Fibroblast of the conjunctiva (primary cell): ENCODE data around the gene NPLOC4.

Experiments
- DNase-seq: peaks from one replicate; pipeline ENCODE4 v3.0.0-alpha.2; 2010; ENCODE audit warnings: low read depth

NPLOC4 gene

DNA sequence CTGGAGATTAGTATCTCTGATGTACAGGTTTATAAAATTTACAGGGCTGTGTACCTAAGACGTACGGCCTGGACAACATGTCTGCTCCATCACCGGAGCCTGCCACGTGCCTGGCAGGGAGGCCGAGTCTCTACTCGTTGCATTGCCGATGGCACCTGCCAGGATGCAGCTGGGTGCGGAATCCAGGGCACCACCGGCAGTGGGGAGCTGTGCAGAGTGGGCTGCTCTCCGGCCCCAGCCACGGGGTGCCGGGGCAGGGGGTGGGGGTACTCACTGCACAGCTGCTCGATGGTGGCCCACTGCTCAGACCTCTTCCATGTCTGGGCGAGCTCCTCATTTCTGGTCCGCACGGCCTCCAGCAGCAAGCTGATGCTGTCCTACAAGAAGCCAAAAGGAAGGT, 71.7 kb downstream of the NPLOC4 start:
- no peak for DNase-seq

DNA sequence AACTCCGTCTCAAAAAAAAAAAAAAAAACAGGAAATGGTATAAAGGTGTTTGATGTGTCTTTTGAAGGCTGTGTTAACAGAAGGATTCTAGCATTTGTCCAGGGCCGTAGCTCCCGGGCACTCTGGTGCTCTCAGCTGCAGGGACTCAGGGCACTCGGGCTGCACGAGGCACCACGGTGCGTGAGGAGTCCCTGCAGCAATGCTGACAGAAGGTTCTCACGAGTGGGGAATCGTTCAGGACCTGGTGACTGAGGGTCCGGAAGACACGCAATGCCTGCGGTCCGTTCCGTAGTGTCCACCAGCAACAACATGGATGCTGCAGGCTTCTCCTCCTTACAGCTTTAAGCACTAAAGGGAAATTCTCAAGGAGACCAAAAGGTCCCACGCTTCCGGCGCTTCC, 72.1 kb downstream of the NPLOC4 start:
- no peak for DNase-seq

DNA sequence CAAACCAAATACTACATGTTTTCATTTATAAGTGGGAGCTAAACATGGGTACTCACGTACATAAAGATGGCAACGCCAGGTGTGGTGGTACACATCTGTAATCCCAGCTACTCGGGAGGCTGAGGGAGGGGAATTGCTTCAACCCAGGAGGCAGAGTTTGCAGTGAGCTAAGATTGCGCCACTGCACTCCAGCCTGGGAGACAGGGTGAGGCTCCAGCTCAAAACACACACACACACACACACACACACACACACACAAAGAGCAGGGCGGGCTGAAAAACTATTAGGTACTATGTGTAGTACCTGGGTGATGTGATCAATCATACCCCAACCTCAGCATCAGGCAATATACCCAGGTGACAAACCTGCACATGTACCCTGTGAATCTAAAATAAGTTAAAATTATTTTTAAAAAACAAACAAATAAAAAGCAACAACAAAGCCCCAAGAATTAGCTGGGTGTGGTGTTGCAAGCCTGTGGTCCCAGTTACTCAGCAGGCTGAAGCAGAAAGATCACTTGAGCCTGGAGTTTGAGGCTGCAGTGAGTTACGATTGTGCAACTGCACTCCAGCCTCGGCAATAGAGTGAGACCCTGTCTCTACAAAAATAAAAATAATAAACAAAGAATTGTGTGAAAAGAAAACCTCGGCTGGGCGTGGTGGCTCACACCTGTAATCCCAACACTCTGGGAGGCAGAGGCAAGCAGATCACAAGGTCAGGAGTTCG, 72.9 kb downstream of the NPLOC4 start:
- DNase-seq: peak; percentile 73

DNA sequence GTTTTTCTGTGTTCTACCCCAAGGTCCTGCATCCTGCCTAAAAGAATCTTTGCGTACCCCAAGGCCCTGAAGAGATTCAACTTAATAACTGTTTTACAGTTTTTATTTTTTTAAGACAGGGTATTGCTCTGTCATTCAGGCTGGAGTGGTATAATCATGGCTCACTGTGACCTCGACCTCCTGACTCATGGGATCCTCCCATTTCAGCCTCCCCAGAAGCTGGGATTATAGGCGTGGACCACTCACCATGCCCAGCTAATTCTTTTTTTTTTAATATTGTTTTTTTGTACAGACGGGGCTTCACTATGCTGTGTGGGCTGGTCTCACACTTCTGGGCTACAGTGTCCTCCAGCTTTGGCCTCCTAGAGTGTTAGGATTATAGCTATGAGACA, 75.4 kb downstream of the NPLOC4 start:
- no peak for DNase-seq

DNA sequence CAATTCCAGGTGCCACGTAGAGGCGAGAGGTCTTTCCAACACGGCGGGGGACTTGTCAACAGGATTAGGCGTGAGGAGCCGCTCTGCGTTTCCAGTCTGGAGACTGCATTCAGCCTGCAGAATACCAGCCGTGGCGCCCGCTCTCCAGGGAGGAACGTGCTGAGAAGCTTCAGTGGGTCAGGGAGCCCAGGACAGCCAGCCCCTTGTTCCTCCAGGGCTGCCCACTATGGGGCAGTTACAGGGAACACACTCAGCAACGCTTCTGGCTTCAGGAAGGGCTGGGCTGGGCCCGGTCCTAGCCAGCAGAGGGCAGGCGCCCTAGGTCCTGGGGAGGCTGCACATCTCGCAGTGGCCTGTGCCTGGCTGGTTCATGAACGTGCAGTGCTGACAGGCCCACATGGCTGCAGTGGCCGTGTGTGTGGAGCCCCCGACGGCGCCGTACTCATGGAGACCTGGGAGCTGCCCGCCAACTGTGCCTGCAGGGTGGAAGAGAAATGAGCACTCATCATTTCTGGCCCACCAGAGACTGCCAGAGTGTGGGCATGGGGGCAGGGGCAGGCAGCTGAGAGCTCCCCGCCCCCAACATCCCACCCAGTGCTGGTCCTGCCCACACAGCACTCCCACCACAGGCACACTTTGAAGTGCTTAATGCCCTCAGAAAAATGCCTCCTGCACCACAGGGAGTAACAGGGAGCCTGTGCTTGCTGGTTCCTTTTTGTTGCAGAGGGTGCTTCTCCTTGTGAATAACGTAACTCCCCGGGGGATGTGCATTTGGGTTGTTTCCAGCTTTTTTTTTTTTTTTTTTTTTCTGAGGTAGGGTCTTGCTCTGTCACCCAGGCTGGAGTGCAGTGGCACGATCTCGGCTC, 77.7 kb downstream of the NPLOC4 start:
- DNase-seq: no peak

DNA sequence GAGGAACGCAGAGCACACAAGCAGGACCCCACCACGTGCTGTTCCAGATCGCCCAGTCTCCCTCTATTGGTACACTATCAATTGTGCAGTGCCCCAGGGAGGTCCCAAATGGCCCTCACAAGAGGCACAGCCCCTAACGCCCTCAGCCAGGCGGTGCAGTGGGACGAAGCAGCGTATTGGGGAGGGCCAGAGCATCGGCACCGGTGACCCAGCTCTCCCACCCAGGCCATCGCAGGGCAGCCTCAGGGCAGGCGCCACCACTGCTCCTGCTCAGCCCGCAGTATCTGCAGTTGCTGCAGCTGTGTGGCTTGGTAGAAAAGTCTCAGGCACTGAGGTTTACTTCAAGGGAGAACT, 78.8 kb downstream of the NPLOC4 start:
- DNase-seq: no peak

DNA sequence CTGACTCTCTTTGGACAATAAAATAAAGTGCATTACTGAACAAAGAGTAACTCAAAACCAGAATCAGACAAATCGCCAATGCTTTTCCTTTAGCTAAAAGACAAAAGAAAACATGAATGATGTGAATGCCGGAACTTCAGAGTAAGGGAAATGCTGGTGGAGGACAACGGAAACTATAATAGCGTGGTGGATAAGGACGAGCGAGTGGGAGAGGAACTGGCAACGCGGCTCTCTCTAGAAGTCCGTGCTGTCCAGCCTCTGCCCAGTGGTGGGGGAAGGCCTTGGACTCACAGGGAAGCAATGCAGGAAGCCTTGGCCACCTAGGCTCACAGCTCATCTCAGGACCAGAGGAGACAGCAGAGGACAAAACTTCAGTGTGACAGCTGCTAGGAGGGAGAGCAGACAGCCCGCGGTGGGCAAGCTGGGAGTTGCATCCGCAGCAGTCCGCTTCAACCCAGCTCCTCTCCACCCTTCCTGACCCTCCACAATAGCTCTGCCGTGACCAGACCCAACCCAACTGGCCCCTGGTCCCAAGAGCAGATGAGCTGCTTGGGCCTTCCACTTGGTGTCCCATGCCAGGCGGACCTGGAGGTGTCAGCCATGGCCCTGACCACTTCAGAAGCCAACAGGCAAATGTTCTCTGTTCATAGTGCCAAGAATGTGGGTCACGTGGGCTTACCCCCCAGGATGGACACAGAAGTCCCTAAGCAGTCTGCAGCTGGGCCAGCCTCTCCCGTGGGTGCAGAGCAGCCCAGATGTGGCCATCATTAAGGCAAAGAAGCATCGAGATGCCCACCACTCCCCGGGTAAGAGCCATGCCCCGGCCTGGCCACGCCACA, 79.4 kb downstream of the NPLOC4 start:
- no peak for DNase-seq

DNA sequence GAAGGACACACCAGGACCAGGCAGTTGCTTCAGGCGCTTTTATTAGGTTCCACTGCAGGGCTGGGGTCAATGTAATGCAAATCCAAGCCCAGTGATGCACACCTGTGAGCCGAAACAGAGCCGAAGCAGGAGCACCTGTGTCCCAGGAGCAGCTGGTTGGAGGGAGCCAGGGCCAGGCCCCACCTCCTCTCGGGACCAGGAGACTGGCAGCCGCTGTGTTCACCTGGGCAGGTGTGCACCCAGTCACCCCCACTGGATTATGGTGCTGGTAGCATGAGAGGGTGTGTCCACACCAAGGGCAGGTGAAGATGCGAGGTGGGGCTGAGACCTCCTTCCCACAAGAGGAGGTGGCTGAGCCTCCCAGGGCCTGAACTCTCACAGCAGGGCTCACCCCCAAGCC, 80.0 kb downstream of the NPLOC4 start:
- DNase-seq: no peak

DNA sequence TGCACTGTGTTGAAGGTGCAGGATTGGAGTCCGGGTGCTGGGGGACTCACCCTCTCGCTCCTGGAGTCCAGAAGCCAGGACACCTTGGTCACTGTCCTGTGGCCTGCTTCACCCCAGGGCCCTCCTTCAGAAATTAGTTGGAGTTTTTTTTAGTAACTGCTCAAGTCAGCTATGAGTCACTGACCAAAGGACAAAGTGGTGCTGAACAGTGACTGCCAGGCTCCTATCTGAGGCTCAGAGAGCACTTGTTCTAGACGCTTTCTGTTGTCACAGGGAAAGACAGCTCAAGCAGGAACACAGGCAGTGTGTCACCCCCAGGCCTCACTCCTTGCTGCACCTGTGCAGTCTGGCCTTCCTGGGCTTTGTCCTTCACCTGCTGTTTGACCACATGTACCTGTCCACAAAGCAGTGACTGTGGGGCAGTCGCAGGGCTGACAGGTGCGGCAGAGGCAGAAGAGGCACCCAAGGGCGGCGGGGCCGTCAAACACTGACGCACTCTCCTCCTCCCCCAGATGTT, 80.7 kb downstream of the NPLOC4 start:
- no peak for DNase-seq

DNA sequence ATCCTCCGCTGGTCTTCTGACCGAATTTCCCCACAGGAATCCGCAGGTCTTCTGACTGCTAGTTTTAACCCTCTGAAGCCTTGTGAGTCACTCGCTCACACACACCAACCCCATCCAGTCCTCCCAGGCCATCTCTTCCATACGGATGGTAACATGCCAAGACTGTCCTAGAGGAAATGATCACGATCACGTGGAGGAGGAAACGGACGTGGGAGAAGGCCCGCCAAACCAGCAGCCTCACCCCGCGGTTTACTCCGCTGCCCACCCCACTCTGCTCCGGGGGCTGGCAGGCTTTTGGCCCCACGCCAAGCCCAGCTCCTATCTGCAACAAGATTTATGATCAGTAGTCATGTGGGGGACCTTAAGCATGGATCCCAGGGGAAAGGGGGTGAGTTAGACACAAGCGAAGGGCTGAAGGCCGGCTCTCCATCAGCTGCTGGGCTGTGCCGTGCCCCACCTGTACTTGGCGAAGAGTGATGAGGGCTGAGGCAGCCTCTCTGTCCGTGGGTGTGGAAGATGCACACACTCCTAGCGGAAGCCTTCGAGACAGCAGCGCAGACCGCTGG, 83.2 kb downstream of the NPLOC4 start:
- DNase-seq: peak; percentile 59

DNA sequence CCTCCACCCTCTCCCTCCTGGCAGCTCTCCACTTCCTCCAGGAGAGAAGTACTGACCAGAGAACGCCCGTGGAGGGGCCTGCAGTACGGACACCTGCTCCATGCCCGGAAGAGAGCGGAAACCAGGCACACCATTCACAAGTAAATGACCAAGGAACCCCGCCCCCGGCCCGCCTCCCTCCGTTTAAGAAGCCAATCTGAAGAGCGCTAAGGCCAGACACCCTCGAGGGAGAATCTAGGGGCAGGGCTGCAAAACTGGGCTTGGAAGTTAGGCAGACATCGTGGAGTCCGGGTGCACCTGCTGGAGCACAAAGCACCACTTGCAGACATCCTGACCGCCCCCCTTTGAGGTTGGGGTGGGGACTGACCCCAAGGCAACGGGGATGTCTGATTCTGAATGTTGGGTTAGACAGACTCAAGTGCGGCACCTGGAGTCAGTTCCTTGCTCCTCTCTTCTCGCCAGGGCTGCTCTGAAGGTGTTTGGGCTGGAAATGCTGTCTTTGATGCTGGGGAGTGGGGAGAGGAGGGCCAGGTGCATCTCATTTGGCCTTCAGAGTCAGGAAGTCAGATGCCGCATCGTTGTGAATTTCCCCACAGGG, 83.8 kb downstream of the NPLOC4 start:
- DNase-seq: peak; percentile 66

DNA sequence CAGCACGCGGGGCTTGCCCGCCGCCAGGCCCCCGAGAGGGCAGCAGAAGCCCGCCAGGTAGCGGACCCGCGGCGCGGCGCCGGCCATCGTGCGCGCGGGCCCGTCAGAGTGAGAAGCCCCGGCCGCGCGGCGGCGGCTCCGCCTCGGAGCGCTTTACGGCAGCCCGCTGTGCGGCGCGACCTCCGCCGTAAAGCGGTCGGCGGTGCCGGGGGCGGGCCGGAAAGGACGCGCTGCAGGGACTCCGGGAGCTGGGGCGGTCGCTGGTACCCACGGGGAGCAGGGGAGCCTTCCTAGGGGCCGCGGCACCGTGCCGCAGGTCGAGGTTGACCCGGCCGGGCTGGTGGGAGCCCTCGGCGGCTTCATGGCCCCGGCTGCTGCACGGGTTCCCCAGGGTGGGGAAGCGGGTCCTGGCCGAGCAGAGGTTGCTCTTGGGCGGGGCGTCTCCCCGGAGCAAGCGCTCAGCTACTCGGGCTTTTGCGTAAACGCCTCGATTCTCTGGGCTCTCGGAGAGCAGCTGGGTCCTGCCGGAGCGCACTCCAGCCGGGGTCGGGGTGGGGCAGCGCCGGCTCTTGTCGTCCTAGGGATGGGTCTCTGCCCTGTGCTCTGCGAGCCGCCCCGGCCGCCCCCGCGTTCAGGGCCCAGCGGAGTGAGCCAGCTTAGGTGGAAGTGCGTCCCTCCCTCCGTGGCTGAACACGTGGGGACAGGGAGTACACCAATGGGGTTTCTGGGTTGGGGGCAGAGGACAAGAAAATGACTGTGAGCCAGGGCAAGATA, 84.5 kb downstream of the NPLOC4 start, which contains the start of gene FAAP100:
FAAP100 (minus strand) TSS at position 110 of the 774 bp plus-strand sequence; CDS start at position 87, 23 bp downstream.
- no peak for DNase-seq

DNA sequence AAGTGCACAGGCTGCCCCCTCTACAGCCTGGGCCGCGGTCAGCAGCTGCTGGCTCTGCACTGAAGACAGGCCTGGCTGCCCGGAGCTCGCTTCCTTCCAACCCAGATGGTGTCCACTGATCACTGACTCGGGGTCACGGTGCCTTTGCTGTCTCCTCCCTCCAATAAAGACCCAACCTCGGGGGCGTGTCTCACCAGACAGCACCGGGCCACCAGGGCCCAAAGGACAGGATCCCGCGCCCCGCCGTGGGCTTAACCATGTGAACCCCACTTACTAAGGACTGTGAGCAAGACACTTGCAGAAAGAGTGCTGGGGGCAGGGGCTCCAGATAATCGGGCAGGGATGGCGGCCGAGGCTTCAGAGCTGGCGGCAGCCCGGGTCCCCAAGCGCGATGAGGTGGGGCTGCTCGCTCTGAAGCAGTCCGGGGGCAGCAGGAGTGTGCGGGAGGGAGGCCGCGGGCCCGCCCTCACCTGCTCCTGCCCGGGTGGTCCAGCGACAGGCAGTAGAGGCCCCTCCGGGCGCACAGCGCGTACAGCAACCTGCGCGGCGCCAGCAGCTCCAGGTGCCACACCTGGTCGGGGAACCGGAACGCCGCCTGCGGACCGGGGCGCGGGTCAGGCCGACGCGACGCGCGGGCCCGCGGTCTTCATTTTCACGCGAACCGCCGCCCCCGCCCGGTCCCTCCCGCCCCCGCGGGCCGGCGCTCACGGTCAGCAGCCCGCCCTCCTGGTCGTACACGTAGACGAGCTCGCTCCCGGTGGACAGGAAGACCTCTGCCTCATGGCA, 85.3 kb downstream of the NPLOC4 start:
- DNase-seq: no peak

DNA sequence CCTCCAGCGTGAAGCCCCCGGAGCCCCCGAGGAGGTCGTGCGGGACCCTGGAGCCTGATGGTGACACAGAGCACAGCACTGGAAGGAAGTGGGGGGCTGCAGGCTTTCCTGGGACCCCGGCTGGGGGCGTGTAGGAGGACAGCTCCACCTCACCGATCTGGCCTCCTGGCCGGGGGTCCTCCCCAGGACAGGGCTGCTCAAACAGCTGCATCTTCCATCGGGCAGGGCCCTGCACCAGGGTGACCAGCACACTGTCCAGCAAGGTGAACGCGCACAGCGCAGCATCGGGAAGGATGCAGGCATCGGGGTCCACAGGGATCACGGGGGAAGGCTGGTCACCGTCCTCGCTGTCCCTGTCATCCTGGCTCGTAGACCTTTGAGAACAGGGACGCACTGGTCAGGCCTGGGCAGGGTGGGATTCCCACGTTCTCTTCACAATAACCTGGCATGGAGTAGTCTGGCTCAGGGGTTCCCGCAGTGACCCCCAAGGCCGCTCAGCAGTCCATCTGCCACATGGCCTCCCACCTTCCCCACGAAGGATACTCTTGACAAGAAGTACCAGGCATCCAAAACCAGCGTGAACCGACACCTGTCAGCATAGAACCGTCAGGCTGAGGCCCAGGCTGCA, 86.0 kb downstream of the NPLOC4 start:
- no peak for DNase-seq

DNA sequence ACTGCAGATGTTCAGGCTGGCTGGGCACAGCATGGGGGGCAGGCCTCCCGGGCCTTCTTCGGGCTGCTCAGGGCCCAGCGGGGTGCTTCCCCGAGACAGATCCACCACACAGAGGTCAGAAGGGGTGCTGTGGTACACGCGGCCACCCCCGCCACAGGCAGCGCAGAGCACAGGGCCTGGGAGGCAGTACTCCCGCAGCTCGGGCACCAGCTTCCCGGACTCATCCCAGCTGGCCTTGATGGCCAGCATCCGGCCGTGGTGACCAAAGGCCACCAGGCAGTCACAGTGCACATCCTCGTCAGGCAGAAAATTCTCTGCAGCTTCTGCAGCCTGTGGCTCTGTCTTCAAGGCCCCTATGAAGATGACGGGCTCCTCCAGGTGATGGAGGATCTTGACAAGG, 86.6 kb downstream of the NPLOC4 start:
- no peak for DNase-seq

DNA sequence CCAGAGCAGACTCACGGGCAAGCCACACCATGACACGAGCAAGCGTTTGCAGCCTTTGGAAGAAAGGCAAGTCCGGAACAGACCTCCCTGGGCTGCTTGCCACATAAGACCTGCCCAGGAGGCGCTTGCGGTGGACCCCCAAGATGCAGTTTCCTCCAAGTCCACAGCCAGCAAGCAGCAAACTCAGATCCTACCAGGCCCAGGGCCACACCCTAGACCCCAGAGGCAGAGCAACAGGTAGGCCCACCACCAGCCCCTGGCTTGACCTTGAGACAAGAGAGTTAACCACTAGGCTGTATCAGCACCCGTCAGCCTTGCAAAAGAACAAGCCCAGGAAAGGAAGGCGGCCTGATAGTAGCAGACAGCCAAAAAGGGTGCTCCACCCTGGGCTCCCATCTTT, 87.1 kb downstream of the NPLOC4 start:
- no peak for DNase-seq

DNA sequence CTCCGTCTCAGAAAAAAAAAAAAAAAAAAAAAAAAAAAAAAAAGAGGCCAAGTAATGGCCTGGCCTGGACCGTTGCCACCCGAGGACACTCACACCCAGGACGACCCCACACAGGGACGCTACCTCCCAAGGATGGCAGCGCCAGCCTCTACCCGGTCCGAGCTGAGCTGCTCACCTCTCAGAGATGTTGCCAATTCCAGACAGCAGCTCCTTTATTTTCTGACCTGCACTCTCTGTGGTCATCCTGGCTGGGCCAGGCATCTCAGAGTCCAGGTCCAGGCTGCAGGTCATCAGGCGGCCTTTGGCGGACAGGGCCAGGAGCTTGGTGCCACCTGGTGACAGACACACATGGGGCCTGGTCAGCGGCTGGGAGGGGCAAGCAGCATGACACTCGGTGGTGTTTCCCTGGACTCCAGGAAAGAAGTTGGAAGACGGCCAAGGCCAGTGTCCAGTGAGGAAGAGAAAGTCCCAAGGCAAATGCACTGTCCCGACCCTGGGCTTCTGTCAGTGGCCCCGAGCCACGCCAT, 87.8 kb downstream of the NPLOC4 start:
- DNase-seq: no peak

DNA sequence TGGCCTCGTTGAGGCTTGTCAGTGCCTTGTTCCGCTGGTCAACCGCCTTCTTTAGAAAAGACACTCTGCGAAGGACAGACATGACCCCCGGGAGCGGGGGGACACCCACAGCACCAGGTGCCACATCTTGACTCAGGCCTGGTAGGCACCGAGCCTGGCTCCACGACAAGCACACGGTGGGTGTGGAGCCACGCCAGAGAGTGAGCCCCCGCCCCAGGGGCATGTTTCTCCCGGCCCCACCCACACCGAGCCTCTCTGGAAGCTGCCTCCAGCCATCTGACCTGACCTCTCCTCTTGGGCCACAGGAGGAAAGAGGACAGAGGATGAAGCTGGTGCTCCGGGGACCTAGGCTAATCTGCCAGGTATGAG, 89.3 kb downstream of the NPLOC4 start:
- no peak for DNase-seq

DNA sequence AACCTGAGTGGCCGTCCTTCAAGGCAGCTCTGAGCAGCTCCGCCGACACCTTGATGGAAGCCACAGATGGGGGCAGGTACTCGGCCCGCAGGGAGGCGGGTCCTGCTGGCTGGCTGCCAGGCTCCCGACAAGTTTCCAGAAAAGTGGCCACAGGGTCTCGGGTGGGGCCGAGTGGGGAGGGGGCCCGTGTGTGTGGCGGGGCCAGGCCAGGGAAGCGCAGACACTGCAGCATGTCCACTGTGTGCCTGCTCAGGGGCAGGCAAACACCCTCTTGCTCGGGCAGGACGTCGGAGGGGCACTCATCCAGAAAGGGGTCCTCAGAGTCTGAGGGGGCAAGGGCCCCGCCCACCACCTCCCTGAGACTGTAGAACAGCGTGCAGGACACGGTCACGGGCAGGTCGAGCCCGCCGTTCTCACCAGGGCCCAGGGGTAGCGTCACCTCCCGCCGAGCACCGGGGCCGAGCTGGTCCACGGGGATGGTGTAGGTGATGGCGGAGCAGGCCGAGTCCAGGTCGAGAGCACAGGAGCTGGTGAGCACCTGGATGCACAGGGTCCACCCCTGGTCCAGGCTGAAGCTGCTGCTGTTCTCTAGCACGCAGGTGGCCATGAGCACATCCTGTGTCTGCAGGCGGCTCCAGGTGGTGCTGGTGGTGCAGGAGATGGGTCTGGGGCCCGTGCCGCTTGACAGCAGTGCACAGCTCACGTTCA, 89.9 kb downstream of the NPLOC4 start:
- no peak for DNase-seq
